GM21723 (cell line): ENCODE measurements around the gene FBXO42.
"Not testable (repeated sequence)": the region's sequence is repeated elsewhere in the genome, so short reads cannot be mapped to it uniquely, and the experiment has no call there.

ENCODE experiments used
- ATAC-seq: cut with Tn5 transposase; IDR thresholded peaks from one replicate; pipeline ENCODE4 v1.9.1; 2021; ENCODE audit warnings: mild to moderate bottlenecking, moderate library complexity; ENCODE audit not compliant: unreplicated experiment

The FBXO42 gene

GRCh38 chr1:16222716-16223115 lies 129.6 kb downstream of the FBXO42 start:
- not testable (repeated sequence) for ATAC-seq

- no peak for ATAC-seq
Measured at GRCh38 chr1:16221499-16221898, 130.8 kb downstream of the FBXO42 start.

- ATAC-seq = no peak
Measured at GRCh38 chr1:16219968-16220500, 132.2 kb downstream of the FBXO42 start.

- ATAC-seq = no peak
Measured at GRCh38 chr1:16218674-16219071, 133.6 kb downstream of the FBXO42 start.

- ATAC-seq = no peak
Measured at GRCh38 chr1:16218014-16218673, 134.1 kb downstream of the FBXO42 start.

GRCh38 chr1:16217061-16217785 lies 135.1 kb downstream of the FBXO42 start:
- ATAC-seq = peak; percentile 87

GRCh38 chr1:16215882-16216753 lies 136.2 kb downstream of the FBXO42 start:
- no peak for ATAC-seq

GRCh38 chr1:16215240-16215639 lies 137.0 kb downstream of the FBXO42 start:
- not testable (repeated sequence) for ATAC-seq

- not testable (repeated sequence) for ATAC-seq
Measured at GRCh38 chr1:16213544-16213943, 138.7 kb downstream of the FBXO42 start.

- ATAC-seq = no peak
Measured at GRCh38 chr1:16213013-16213412, 139.3 kb downstream of the FBXO42 start.

- no peak for ATAC-seq
Measured at GRCh38 chr1:16212251-16212961, 139.9 kb downstream of the FBXO42 start, which contains the start of gene ARHGEF19. Gene ARHGEF19 (minus strand): TSS chr1:16212652. CDS start chr1:16209054, 3,598 bp downstream.

GRCh38 chr1:16211824-16212223 lies 140.5 kb downstream of the FBXO42 start:
- no peak for ATAC-seq

- no peak for ATAC-seq
Measured at GRCh38 chr1:16210581-16210980, 141.7 kb downstream of the FBXO42 start.

GRCh38 chr1:16209847-16210407 lies 142.4 kb downstream of the FBXO42 start:
- no peak for ATAC-seq

GRCh38 chr1:16209132-16209846 lies 143.0 kb downstream of the FBXO42 start:
- no peak for ATAC-seq

GRCh38 chr1:16208270-16208987 lies 143.9 kb downstream of the FBXO42 start:
- no peak for ATAC-seq

- no peak for ATAC-seq
Measured at GRCh38 chr1:16207318-16208269, 144.7 kb downstream of the FBXO42 start.
